NCI-H1092 (cell line): Measurements from ENCODE around the gene TSPAN3.

Source experiments
- DNase-seq: peaks from one replicate; lab custom pipeline; 2025; lab: John Stamatoyannopoulos, UW

The TSPAN3 gene

GRCh38 chr15:77023576-77024272, 47.2 kb downstream of the TSPAN3 start:
- DNase-seq, result no peak

GRCh38 chr15:77022646-77023575, 48.0 kb downstream of the TSPAN3 start:
- no peak for DNase-seq

- no peak for DNase-seq
These were observed 49.0 kb downstream of the TSPAN3 start for GRCh38 chr15:77021803-77022381.

- no peak for DNase-seq
These were observed 49.8 kb downstream of the TSPAN3 start for GRCh38 chr15:77021088-77021481.

- DNase-seq, result no peak
These were observed 50.4 kb downstream of the TSPAN3 start for GRCh38 chr15:77020348-77021087.

GRCh38 chr15:77019521-77020331, 51.2 kb downstream of the TSPAN3 start:
- no peak for DNase-seq

GRCh38 chr15:77018796-77019505, 52.0 kb downstream of the TSPAN3 start:
- DNase-seq, result no peak

- no peak for DNase-seq
These were observed 52.9 kb downstream of the TSPAN3 start for GRCh38 chr15:77017761-77018720.

- no peak for DNase-seq
These were observed 53.7 kb downstream of the TSPAN3 start for GRCh38 chr15:77017091-77017660.

- DNase-seq, result no peak
These were observed 54.6 kb downstream of the TSPAN3 start for GRCh38 chr15:77016321-77016695.

- no peak for DNase-seq
These were observed 55.1 kb downstream of the TSPAN3 start for GRCh38 chr15:77015646-77016320.

GRCh38 chr15:77014132-77015081, 56.5 kb downstream of the TSPAN3 start:
- no peak for DNase-seq

- DNase-seq, result no peak
These were observed 57.2 kb downstream of the TSPAN3 start for GRCh38 chr15:77013776-77014131.

- no peak for DNase-seq
These were observed 58.0 kb downstream of the TSPAN3 start for GRCh38 chr15:77012868-77013267.

- DNase-seq, result no peak
These were observed 58.7 kb downstream of the TSPAN3 start for GRCh38 chr15:77012117-77012712.

- no peak for DNase-seq
These were observed 60.1 kb downstream of the TSPAN3 start for GRCh38 chr15:77010857-77011256.

GRCh38 chr15:77010312-77010686, 60.6 kb downstream of the TSPAN3 start:
- DNase-seq, result no peak
